ENCODE results near the gene MARCKSL1. TPM values are rescaled to one million over a fixed set of nuclear protein-coding genes. Genes with fewer than 3 reads are reported as not detected.

Gene MARCKSL1
- polyA plus RNA-seq, 3 donors = 13.9 to 150 (median 40.3) TPM

- H3K36me3 ChIP-seq (replicated peaks in 1 of 2; ENCODE audit: control insufficient read depth in 1 of 2, insufficient read depth in 2 of 2, low read length in 2 of 2) = peaks cover 34 to 43% of the 10 kb centered on the region in 2 donors
- H4K20me1 ChIP-seq (ENCODE audit: insufficient read depth, low read length) = peaks cover 49% of the 10 kb centered on the region
- Mint-ChIP-seq H3K9me3 (peaks cover 0 to 6% (median 3%) of the 10 kb centered on the region in 7 donors), H3K36me3 (peaks cover 52 to 66% of the 10 kb centered on the region in 2 donors), H3K4me3 (peak overlapping the region; percentile 86 to 93), H3K4me1 (peaks cover 48% of the 10 kb centered on the region), H3K27me3 (ENCODE audit: low read depth in 3 of 3) (peaks cover 21 to 25% (median 23%) of the 10 kb centered on the region in 3 donors), H3K27ac (peak overlapping the region in 4 of 7 donors; percentile 71 to 84 (median 74))
- no peaks in the 10 kb centered on the region for H3K9me3 ChIP-seq (replicated peaks in 1 of 2; ENCODE audit: control insufficient read depth in 1 of 2, insufficient read depth in 1 of 2, low read length in 2 of 2)
- peak overlapping the region; percentile 23 to 76 (median 70) for H3K4me3 ChIP-seq (replicated peaks in 1 of 3; ENCODE audit: low read depth in 2 of 3, low read length in 3 of 3)
- DNase-seq = peak; percentile 64 to 71 (median 69)
- peaks cover 7 to 15% of the 10 kb centered on the region in 2 donors for H3K27me3 ChIP-seq (ENCODE audit: control insufficient read depth in 2 of 2, insufficient read depth in 2 of 2, low read length in 2 of 2)
- H3K4me1 ChIP-seq (ENCODE audit: control insufficient read depth in 1 of 2, insufficient read depth in 2 of 2, low read length in 2 of 2) = peaks cover 46 to 58% of the 10 kb centered on the region in 2 donors
- no peak overlapping the region for H2AFZ ChIP-seq (ENCODE audit: insufficient read depth, low read depth, low read length, poor library complexity, severe bottlenecking)
- H3K79me2 ChIP-seq (ENCODE audit: insufficient read depth, low read length) = no peaks in the 10 kb centered on the region
- intact Hi-C loops (cut with micrococcal nuclease) = loop anchor here (2.0 to 5.0 kb wide), 6 partner anchors 37 to 398 kb away; partner anchors contain the start of genes BSDC1 (in 1 of the 2), HDAC1 (in 1 of the 2) and PTP4A2 (in 1 of the 2)
- no peak overlapping the region for H3K27ac ChIP-seq (ENCODE audit: low read depth in 1 of 2, low read length in 2 of 2)
- peak overlapping the region; percentile 87 for H3K9ac ChIP-seq (ENCODE audit: insufficient read depth, low read length, poor library complexity, severe bottlenecking)
- WGBS (ENCODE audit: insufficient coverage) = under 1% methylated on average over 39 of the region's 46 CpGs
- peak; percentile 93 for TF ChIP-seq CTCF (IDR thresholded peaks at IDR 0.05)
- H3K4me2 ChIP-seq (replicated peaks; ENCODE audit: extremely low read depth, low read length, poor library complexity, severe bottlenecking) = peak overlapping the region; percentile 83
Observed at GRCh38 chr1:32334864-32335534, 1.0 kb downstream of the MARCKSL1 start.

DNA sequence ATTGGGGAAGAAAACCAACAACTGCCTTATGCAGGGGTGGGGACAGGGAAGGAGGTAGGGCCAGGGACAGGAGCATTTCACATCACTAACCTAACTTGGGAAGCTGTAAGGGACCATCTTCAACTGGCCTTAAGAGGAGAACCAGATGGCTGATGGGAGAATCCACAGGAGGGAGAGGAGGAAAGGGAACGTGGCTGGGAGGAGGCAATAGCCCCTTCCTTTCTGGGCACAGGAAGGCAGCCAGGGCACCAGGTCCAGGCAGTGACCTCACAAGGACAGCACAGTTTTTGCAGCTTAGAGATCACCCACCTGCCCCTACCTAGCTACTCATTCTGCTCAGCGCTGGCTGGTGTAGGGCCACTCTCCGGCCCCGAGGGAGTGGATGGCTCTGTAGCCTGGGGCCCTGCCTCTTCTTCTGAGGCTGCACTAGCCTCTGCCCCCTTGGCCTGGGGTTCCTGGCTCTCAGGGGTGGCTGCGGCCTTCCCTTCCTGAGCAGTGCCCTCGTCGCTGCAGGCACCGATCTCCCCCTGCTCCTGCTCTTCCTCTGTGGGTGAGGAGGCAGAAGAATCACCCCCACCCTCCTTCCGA lies 1.7 kb downstream of the MARCKSL1 start:
- TF ChIP-seq CTCF (IDR thresholded peaks at IDR 0.05) = no peak
- Mint-ChIP-seq H3K4me3 (peak overlapping the region; percentile 86 to 93), H3K9me3 (peaks cover 0 to 6% (median 3%) of the 10 kb centered on the region in 7 donors), H3K36me3 (peaks cover 55 to 66% of the 10 kb centered on the region in 2 donors), H3K4me1 (peaks cover 42% of the 10 kb centered on the region), H3K27me3 (ENCODE audit: low read depth in 3 of 3) (peaks cover 18 to 25% (median 25%) of the 10 kb centered on the region in 3 donors), H3K27ac (no peak overlapping the region)
- peaks cover 51% of the 10 kb centered on the region for H4K20me1 ChIP-seq (ENCODE audit: insufficient read depth, low read length)
- peaks cover 41 to 50% of the 10 kb centered on the region in 2 donors for H3K36me3 ChIP-seq (replicated peaks in 1 of 2; ENCODE audit: control insufficient read depth in 1 of 2, insufficient read depth in 2 of 2, low read length in 2 of 2)
- WGBS (ENCODE audit: insufficient coverage) = 70% methylated on average over 5 of the region's 9 CpGs
- H2AFZ ChIP-seq (ENCODE audit: insufficient read depth, low read depth, low read length, poor library complexity, severe bottlenecking) = no peak overlapping the region
- H3K4me2 ChIP-seq (replicated peaks; ENCODE audit: extremely low read depth, low read length, poor library complexity, severe bottlenecking) = peak overlapping the region; percentile 83
- peaks cover 7 to 15% of the 10 kb centered on the region in 2 donors for H3K27me3 ChIP-seq (ENCODE audit: control insufficient read depth in 2 of 2, insufficient read depth in 2 of 2, low read length in 2 of 2)
- no peak for DNase-seq
- intact Hi-C loops (cut with micrococcal nuclease) = loop anchor here (2.0 to 5.0 kb wide), 3 partner anchors 38 to 42 kb away; partner anchors contain the start of gene HDAC1 (in 1 of the 2)
- H3K27ac ChIP-seq (ENCODE audit: low read depth in 1 of 2, low read length in 2 of 2) = no peak overlapping the region
- peak overlapping the region in 2 of 3 experiments; percentile 70 to 76 for H3K4me3 ChIP-seq (replicated peaks in 1 of 3; ENCODE audit: low read depth in 2 of 3, low read length in 3 of 3)
- H3K4me1 ChIP-seq (ENCODE audit: control insufficient read depth in 1 of 2, insufficient read depth in 2 of 2, low read length in 2 of 2) = peaks cover 40 to 51% of the 10 kb centered on the region in 2 donors
- no peaks in the 10 kb centered on the region for H3K79me2 ChIP-seq (ENCODE audit: insufficient read depth, low read length)
- H3K9me3 ChIP-seq (replicated peaks in 1 of 2; ENCODE audit: control insufficient read depth in 1 of 2, insufficient read depth in 1 of 2, low read length in 2 of 2) = no peaks in the 10 kb centered on the region
- peak overlapping the region; percentile 87 for H3K9ac ChIP-seq (ENCODE audit: insufficient read depth, low read length, poor library complexity, severe bottlenecking)
